ENCODE results near the gene SMLR1.

SMLR1 gene

DNA sequence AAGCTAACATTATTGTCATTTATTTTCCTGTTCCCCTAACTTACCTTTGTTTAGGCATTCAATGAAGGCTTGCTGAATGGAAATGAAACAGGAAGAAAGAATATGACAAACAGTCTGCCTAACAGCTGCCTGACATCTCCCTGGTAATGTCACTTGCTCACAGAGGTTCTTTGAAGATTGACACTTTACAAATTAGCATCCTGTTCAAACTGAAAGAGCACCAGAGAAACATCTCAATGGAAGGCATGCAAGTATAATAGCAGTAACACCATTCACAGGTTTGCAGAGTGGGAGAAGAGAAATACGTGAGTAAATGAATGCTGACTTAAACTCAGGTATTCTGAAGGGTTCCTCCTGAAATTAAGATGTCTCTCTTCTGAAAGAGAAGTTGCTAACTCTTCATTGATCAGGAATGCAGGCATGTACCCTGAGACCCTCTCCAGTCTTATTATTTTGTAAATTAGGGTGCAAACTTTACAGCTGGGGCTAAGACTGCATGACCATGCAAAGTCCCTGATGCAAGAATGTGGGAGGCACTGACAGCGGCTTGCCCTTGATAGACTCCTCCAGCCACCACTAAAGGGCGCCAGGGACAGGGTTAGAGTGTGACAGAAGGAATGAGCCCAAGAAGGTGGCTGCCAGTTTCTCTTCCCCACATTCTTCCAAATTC, 1.3 kb upstream of the SMLR1 start:
- no peak for DNase-seq

DNA sequence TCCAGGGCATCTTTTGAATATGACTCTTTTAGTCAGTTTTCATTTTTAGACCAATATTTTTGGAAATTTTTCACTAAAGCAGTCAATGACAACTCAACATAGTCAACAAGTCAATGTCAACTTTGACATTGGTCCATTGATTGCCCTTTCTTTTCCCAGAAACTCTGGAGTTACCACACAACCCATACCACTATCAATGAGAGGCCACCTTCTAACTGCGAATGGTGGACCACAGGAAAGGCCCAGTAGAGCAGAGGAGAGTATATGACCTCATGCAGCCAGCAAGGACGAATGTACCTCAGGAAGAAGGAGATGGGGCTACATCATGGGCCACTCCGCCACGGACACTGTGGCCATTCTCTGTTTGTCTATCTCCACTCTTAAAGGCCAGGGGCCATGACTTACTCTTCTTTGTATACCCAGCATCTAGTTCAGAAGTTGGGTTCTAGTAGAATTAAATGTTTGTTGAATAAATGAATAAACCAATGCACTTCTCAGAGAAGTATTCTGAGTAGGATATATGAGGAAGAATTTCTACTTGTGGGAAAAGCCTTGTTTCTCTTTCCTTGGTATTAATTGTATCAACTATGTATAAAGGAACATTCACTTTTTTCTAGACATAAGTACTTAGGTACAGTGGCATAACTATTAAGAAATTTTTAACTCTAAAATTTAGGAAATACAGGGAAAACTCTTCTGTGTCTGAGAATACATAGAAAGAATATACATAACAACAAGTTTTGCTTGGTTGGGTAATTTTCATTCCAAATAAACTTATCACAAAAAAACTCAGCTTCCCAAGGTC, 562 bp upstream of the SMLR1 start:
- DNase-seq = no peak

DNA sequence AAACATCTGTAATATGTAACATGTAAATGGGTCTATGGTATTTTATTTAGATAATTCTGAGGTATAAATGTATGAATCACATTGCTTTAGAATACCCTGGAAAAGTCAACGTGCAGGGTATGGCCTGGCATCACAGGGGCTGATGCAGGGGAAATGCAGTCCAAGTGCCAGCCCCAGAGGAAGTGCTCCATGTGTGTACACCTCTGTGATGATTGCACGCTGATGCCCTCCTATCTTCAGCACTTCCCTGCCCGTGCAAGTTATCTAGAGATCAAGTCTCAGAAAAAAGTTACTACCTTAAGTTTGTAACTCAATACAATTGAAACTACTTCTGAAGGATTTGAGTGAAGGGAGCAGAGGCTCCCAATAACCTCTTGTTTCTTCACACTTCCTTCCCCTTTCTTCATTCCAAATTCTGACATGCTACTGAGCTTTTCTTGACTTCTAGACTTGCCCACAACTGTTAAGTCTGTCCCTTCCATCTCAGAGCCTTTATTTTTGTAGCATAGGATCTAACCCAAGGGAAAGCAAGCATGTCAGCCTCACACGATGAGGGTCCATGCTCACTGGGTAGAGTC, 2.2 kb downstream of the SMLR1 start:
- DNase-seq = no peak

DNA sequence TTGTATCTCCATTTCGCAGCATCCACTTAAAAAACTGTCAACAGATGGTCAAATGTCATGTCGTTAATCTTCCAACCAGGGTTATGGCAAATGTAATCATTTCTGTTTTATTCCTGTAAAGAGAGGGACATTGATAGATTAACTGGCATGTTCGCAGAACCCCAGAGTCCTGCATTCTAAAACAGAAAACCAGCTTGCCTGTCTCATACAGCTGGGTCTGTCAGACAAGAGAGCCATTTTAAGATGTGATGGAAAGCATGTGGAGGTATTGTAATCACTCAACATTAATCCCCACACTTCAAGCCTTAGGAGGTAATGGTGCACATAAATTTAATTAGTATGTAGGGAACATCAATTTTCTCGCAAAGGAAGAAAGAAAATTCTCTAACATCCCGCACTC, 4.4 kb downstream of the SMLR1 start:
- no peak for DNase-seq

- no peak for DNase-seq
Measured at GRCh38 chr6:130833569-130833968, 6.4 kb downstream of the SMLR1 start.

DNA sequence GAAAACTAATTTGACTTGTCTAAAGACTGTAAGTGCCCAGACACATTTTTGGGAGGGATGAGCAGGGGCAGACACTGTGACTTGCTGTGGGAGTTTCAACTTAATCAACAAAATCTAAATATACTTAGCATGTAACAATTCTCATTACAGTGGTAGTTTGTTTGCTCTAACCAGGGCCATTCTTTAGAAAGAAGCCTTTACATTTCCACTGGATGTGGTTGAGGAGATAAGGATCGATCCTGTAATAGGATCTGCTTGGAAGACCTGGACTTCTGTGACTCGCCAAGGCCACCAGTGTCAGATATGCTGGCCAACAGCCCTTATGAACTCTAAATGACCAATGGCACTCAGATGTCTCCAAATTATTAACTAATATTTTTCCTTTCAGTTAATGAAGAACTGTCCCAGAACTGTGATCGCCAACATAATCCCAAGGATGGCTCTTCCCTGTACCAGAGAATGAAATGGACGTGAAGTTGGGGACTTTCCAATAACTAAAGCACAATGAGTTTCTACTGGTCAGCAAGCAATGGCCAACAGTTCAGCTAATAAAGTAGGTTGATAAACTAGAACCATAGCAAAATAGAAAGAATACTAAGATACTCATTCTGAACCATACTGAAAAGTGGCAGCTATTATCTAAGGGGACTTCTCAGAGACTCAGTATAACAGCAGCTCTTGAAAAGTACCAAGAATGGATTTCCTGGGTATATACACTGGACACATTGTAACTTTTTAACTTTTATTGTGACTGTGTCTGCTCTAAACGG, 7.5 kb downstream of the SMLR1 start:
- no peak for DNase-seq

- no peak for DNase-seq
Measured at GRCh38 chr6:130836055-130836640, 8.9 kb downstream of the SMLR1 start.

DNA sequence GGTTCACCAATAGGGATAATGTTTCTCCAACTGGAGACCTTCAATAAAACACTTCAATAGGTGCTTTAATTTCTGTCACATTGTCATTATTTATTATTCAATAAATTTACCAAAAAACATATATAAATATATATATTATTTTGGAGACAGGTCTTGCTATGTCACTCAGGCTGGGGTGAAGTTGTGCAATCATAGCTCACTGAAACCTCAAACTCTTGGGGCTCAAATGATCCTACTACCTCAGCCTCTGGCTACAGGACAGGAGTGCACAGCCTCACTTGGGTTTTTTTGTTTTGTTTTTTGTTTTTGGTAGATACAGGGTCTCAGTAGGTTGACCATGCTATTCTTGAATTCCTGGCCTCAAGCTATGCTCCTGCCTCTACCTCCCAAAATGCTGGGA, 9.9 kb downstream of the SMLR1 start:
- DNase-seq = no peak

DNA sequence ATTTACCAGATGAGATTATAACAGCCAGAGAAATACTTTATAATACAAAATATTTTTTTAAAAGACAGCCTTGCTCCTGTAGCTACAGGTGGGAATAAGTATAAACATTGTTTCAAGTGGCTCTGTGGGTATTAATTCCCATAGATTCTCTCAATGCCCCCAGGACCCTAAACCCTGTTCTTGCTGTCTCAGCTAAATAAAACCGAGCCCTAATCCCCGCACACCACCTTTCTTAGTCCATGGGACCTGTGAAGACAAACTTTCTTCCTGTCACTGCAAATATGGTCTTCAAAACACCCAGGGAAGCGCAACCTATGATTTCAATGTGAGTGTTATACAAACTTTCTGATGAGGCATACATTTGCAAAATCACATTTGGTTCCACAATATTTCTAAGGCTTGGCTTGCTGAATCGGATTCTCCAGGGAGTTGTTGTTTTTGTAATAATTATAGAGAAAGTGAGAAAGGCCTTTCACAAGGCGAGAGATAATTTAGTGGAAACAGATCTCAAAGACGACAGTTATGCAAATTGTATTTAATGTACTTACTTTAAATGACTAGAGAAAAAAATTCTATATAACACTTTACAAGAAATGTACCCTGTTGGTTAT, 11.1 kb downstream of the SMLR1 start:
- no peak for DNase-seq

DNA sequence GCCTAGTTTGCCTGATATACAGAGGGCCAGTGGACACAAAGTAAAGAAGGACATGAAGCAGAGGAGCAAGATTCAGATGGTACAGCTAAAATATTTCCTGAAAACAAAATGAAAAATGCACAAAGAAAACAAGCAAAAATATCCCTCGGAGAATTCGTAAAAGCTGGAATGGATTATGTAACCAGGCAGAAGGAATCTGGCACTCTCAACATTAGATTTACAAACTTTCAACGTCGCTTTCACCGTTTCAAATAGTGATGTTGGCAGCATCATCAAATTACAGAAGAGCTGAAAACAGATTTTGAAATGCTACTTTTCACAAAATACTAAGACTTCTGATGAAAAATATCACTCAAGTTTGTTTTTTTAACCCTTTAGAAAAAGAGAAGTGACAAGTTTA, 11.7 kb downstream of the SMLR1 start:
- no peak for DNase-seq

- DNase-seq = no peak
Measured at GRCh38 chr6:130839379-130839778, 12.2 kb downstream of the SMLR1 start.

DNA sequence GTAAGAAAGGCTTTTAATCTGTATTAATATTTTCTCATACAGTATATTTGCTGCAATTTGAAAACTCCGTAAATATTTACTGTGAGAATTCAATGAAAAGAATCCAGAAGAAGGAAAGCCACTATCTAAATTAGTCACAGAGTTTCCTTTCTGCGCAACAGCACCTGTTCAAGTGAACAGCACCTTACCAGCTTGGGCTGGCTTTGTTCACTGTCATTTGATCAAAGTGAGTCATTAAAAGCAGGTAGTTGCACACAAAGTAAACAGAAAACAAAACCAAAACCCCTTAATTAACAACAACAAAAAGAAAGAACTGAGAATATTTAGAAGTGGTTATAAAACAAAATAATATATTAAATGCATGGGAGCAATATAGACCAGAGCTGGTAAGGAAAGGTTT, 12.8 kb downstream of the SMLR1 start:
- no peak for DNase-seq

- no peak for DNase-seq
Measured at GRCh38 chr6:130841128-130841728, 14.0 kb downstream of the SMLR1 start.

DNA sequence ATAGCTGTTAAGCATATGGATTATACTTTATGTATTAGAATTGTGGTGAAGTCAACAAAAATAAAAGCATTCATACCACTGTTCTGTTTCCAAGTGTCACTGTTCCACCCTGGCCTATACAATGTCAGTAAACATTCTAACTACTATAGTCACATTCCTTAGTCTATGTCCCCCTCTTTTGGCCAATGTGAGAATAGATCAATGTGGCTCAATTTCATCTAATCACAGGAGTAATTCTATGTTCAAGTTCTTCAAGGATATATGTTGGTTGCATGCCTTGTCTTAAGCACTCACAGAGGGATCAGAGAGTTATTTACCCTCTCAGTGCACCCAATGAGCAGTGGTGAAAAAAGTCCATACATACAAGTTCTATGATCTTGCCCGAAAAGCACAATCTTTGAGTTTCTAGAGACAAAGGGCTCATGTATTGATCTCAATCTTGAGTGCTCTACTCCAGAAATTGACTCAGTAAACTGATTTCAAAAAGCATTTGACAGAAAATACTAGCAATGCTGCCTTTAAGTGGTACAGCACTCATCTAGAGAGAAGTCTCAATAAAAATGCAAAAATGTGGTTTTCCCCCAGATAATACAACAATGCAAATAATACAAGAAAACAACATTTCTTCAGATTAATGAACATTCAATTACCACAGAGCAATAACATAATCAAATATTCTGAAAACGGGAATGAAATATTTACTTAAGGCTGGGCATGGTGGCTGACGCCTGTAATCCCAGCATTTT, 16.5 kb downstream of the SMLR1 start:
- no peak for DNase-seq

- no peak for DNase-seq
Measured at GRCh38 chr6:130846501-130846900, 19.3 kb downstream of the SMLR1 start.

DNA sequence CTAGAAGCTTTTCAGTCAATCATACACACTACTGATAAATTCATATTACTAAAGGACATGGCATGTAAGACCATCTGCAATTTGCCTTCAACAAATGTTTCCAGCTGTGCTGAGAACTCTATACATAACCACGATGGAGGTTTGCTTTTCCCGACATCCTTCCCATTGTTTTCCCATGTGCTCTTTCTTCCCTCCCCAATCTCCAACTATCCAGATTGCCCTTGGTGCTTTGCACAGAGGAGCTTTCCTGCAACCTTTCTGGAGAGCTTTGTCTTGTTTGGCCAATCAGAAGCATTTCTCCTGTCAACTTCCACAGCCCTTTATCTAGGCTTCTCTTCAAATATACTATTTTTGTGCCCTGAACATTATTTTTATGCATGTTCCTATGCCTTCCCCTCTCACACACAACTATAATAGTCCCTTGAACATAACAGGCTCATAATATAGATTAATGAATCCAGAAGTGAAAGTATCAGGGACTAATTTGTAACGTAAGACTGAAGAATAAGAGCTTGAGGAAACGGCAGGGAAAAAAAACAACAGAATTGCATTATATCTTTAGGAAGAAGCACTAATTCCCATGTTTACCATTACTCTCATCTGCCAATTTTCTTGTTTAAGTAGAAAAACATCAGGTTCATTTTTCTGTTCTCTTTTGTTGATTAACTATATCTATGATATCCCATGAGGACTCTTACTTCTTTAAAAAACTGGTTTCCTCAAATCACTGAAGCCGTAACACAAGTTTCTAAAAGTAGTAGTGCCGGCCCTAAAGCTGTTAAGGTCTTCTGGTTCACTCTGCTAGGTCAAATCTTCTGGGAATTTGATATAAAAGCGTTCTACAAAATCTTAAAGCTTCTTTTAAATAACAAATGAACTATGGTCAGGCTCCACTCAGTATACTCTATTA, 20.1 kb downstream of the SMLR1 start:
- DNase-seq = no peak

GRCh38 chr6:130848945-130849344, 21.7 kb downstream of the SMLR1 start:
- no peak for DNase-seq

DNA sequence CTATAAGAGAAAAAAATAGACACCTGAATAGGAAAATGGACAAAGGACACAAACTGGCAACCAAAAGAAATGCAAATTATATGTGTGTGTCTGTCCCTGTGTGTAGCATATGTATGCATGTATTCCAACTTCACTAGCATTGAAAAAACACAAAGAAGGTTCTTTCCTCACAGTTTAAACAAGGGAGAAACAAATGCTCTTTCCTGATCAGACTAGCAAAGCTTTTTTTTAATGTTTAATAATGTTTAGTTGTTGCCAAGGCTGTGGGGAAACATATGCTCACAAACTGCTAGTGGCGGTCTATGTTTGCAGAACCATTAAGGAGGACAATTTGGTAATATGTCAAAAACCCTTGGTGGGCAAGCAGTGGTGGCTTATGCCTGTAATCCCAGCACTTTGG, 22.4 kb downstream of the SMLR1 start:
- DNase-seq = no peak

DNA sequence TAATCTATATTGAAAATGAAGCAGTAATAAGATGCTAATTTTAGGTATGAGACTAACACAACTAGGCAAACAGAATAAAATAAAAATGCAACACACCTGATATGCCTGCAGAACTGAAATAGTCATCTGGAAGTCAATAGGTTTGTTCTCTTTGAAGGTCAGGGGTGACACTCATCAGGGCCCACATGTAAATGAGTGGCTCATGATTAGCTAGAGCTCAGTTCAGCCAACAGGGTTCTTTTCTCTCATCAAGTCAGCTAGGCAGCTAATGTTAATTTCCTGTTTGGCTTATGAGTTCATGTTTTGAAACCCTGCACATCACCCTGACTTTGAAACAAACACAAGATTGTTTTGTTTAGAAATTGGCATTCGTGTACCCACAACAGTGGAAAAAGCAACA, 23.8 kb downstream of the SMLR1 start:
- no peak for DNase-seq

- DNase-seq = no peak
Measured at GRCh38 chr6:130852844-130853554, 25.8 kb downstream of the SMLR1 start.

Data from activated T-cell treated with anti-CD3 and anti-CD28 coated beads for 4 hours (primary cell).